ENCODE results near the gene TGFBR3L.

- TF ChIP-seq ZNF274 (IDR thresholded peaks at IDR 0.05; ENCODE audit: low read depth, low read length): no peak
- TF ChIP-seq YY1 (IDR thresholded peaks at IDR 0.05; ENCODE audit: insufficient read depth, insufficient read length): no peak
- TF ChIP-seq SUZ12 (IDR thresholded peaks at IDR 0.05; ENCODE audit: extremely low read depth, insufficient read depth, insufficient read length): no peak
Measured at GRCh38 chr19:7871437-7872305, 43.0 kb upstream of the TGFBR3L start.
